ENCODE results near the gene GPR85. TPM values are rescaled to one million over a fixed set of nuclear protein-coding genes. Genes with fewer than 3 reads are reported as not detected.

The GPR85 gene
- polyA plus RNA-seq, 1 donor from 2014 or later, result 6.7 TPM

Other genes starting within 250 kb of the GPR85 start
- gene SMIM30, start 31.7 kb upstream of the GPR85 start, polyA plus RNA-seq (ENCODE audit: insufficient read depth, low read depth, low replicate concordance), result 32.9 TPM